AG10803 (cell line): ENCODE results near the gene SCAPER.
A peak's percentile ranks its signal among the peaks of the same experiment; 100 is the strongest.
"Not testable (repeated sequence)": the region's sequence is repeated elsewhere in the genome, so short reads cannot be mapped to it uniquely, and the experiment has no call there.

Experiments used
- DNase-seq: peaks from one replicate; pipeline ENCODE4 v3.0.0; 2010; ENCODE audit warnings: low read depth
- H3K4me3 ChIP-seq: 2 replicates; pipeline ENCODE4 v1.5.1; 2011; ENCODE audit warnings: mild to moderate bottlenecking, low read length, control low read depth
- CTCF ChIP-seq: conservative IDR thresholded peaks from 2 replicates; pipeline ENCODE4 v1.5.1; 2011; ENCODE audit warnings: mild to moderate bottlenecking, low read length, control low read depth, inconsistent platforms

SCAPER gene

GRCh38 chr15:76885212-76885611 is 19.9 kb downstream of the SCAPER start:
- TF ChIP-seq CTCF: no peak
- no peak overlapping the region for H3K4me3 ChIP-seq
- DNase-seq: no peak

GRCh38 chr15:76875911-76876310 is 29.2 kb downstream of the SCAPER start:
- no peak for TF ChIP-seq CTCF
- no peak overlapping the region for H3K4me3 ChIP-seq
- no peak for DNase-seq

- not testable (repeated sequence) for DNase-seq, H3K4me3 ChIP-seq
Observed at GRCh38 chr15:76873066-76873465, 32.1 kb downstream of the SCAPER start.

GRCh38 chr15:76871930-76872329 is 33.2 kb downstream of the SCAPER start:
- DNase-seq: no peak
- H3K4me3 ChIP-seq: no peak overlapping the region
- no peak for TF ChIP-seq CTCF

GRCh38 chr15:76868740-76869139 is 36.4 kb downstream of the SCAPER start:
- no peak for TF ChIP-seq CTCF
- DNase-seq: no peak

GRCh38 chr15:76866716-76867321 is 38.3 kb downstream of the SCAPER start:
- TF ChIP-seq CTCF: peak; percentile 73
- H3K4me3 ChIP-seq: no peak overlapping the region
- DNase-seq: peak; percentile 45

More at GRCh38 chr15:76868740-76869139, 36.4 kb downstream of the SCAPER start:
- no peak overlapping the region for H3K4me3 ChIP-seq

GRCh38 chr15:76866008-76866407 is 39.1 kb downstream of the SCAPER start:
- no peak for TF ChIP-seq CTCF
- no peak overlapping the region for H3K4me3 ChIP-seq
- DNase-seq: peak; percentile 57
